Measurements from ENCODE around the gene FRAS1. TPM values are rescaled to one million over a fixed set of nuclear protein-coding genes. Genes with fewer than 3 reads are reported as not detected.

Gene FRAS1
- total and polyA plus RNA-seq, 2 donors (not counting 1 experiment from before 2014, with no cell fraction given), result 0.03 to 0.12 TPM

GRCh38 chr4:78024085-78024484 lies 33.0 kb upstream of the FRAS1 start:
- Histone ChIP-seq H3K36me3 (replicated peaks in 1 of 2; ENCODE audit: control extremely low read depth in 1 of 2, control insufficient read depth in 1 of 2, extremely low read depth in 1 of 2, insufficient read depth in 2 of 2, low read length in 1 of 2) (no peaks in the 10 kb centered on the region), H3K4me2 (replicated peaks; ENCODE audit: low read depth, low read length, poor library complexity, severe bottlenecking) (no peak overlapping the region), H3K79me2 (ENCODE audit: control insufficient read depth, insufficient read depth, low read length) (no peaks in the 10 kb centered on the region), H3K27me3 (replicated peaks in 1 of 4; ENCODE audit: control extremely low read depth in 1 of 4, control insufficient read depth in 3 of 4, insufficient read depth in 4 of 4, low read length in 3 of 4) (no peaks in the 10 kb centered on the region), H3K27ac (ENCODE audit: low read length in 2 of 2) (no peak overlapping the region), H3K9ac (ENCODE audit: low read length) (no peak overlapping the region), H3K4me1 (ENCODE audit: control insufficient read depth in 2 of 2, insufficient read depth in 2 of 2, low read length in 2 of 2) (no peaks in the 10 kb centered on the region), H3K4me3 (ENCODE audit: control extremely low read depth in 1 of 5, extremely low read depth in 1 of 5, insufficient read depth in 1 of 5, low read depth in 2 of 5, low read length in 4 of 5) (no peak overlapping the region), H3K9me3 (ENCODE audit: control extremely low read depth in 1 of 3, control insufficient read depth in 2 of 3, insufficient read depth in 1 of 3, low read length in 2 of 3) (no peaks in the 10 kb centered on the region), H4K20me1 (ENCODE audit: control insufficient read depth, insufficient read depth, low read length, poor library complexity, severe bottlenecking) (no peaks in the 10 kb centered on the region), H2AFZ (ENCODE audit: insufficient read depth, low read depth, low read length, poor library complexity, severe bottlenecking) (no peak overlapping the region)
- no peak overlapping the region for H3K4me3 Mint-ChIP-seq
- CTCF ChIA-PET, result no interaction called here
- TF ChIP-seq EZH2 (IDR thresholded peaks at IDR 0.05; ENCODE audit: borderline replicate concordance, insufficient read depth, low read depth, low read length, poor library complexity, severe bottlenecking), result no peak
- no peak for TF ChIP-seq CTCF (IDR thresholded peaks at IDR 0.05)
- no peaks in the 10 kb centered on the region for H3K4me1 Mint-ChIP-seq
- WGBS (ENCODE audit: insufficient coverage), result no CpG with 5 or more reads among the region's 1 CpG
- no peak overlapping the region for H3K27ac Mint-ChIP-seq
- no peaks in the 10 kb centered on the region for H3K9me3 Mint-ChIP-seq (ENCODE audit: insufficient read depth)
- intact Hi-C loops (cut with micrococcal nuclease), result no loop called here
- no peak for DNase-seq
- no peak for ATAC-seq (ENCODE audit: low read depth)
- peaks cover 7% of the 10 kb centered on the region for H3K27me3 Mint-ChIP-seq
- POLR2A ChIA-PET, result no interaction called here

GRCh38 chr4:78024576-78025091 lies 32.5 kb upstream of the FRAS1 start:
- H3K4me1 ChIP-seq (ENCODE audit: control insufficient read depth in 2 of 2, insufficient read depth in 2 of 2, low read length in 2 of 2), result no peaks in the 10 kb centered on the region
- POLR2A ChIA-PET, result no interaction called here
- H3K9me3 ChIP-seq (ENCODE audit: control extremely low read depth in 1 of 3, control insufficient read depth in 2 of 3, insufficient read depth in 1 of 3, low read length in 2 of 3), result no peaks in the 10 kb centered on the region
- no peaks in the 10 kb centered on the region for H3K79me2 ChIP-seq (ENCODE audit: control insufficient read depth, insufficient read depth, low read length)
- no peaks in the 10 kb centered on the region for H3K36me3 ChIP-seq (replicated peaks in 1 of 2; ENCODE audit: control extremely low read depth in 1 of 2, control insufficient read depth in 1 of 2, extremely low read depth in 1 of 2, insufficient read depth in 2 of 2, low read length in 1 of 2)
- Mint-ChIP-seq H3K4me1 (no peaks in the 10 kb centered on the region), H3K27me3 (peaks cover 10% of the 10 kb centered on the region), H3K4me3 (no peak overlapping the region), H3K9me3 (ENCODE audit: insufficient read depth) (no peaks in the 10 kb centered on the region), H3K27ac (no peak overlapping the region)
- H2AFZ ChIP-seq (ENCODE audit: insufficient read depth, low read depth, low read length, poor library complexity, severe bottlenecking), result no peak overlapping the region
- CTCF ChIA-PET, result no interaction called here
- no peak overlapping the region for H3K27ac ChIP-seq (ENCODE audit: low read length in 2 of 2)
- DNase-seq (no peak), ATAC-seq (ENCODE audit: low read depth) (no peak)
- H3K4me2 ChIP-seq (replicated peaks; ENCODE audit: low read depth, low read length, poor library complexity, severe bottlenecking), result no peak overlapping the region
- WGBS (ENCODE audit: insufficient coverage), result 76% methylated on average over 3 of the region's 3 CpGs
- H3K4me3 ChIP-seq (ENCODE audit: control extremely low read depth in 1 of 5, extremely low read depth in 1 of 5, insufficient read depth in 1 of 5, low read depth in 2 of 5, low read length in 4 of 5), result no peak overlapping the region
- no peaks in the 10 kb centered on the region for H3K27me3 ChIP-seq (replicated peaks in 1 of 4; ENCODE audit: control extremely low read depth in 1 of 4, control insufficient read depth in 3 of 4, insufficient read depth in 4 of 4, low read length in 3 of 4)
- no peak overlapping the region for H3K9ac ChIP-seq (ENCODE audit: low read length)
- TF ChIP-seq EZH2 (IDR thresholded peaks at IDR 0.05; ENCODE audit: borderline replicate concordance, insufficient read depth, low read depth, low read length, poor library complexity, severe bottlenecking) (no peak), CTCF (IDR thresholded peaks at IDR 0.05) (no peak)
- H4K20me1 ChIP-seq (ENCODE audit: control insufficient read depth, insufficient read depth, low read length, poor library complexity, severe bottlenecking), result no peaks in the 10 kb centered on the region
- intact Hi-C loops (cut with micrococcal nuclease), result no loop called here
